Stimulated activated CD8-positive, alpha-beta memory T cell treated with anti-CD3 and anti-CD28 coated beads, Interleukin-2, amount 100 ng/mL, for 48 hours (primary cell): ENCODE results near the gene SP8.

Experiments used
- DNase-seq, 2 donors: peaks; one replicate each; pipeline ENCODE4 v3.0.0-alpha.2; 2020; ENCODE audit warnings: low read depth in 2 of 2

The SP8 gene

GRCh38 chr7:20754001-20754400 is 32.7 kb downstream of the SP8 start:
- no peak for DNase-seq

GRCh38 chr7:20749906-20750305 is 36.8 kb downstream of the SP8 start:
- no peak for DNase-seq

GRCh38 chr7:20748853-20749252 is 37.8 kb downstream of the SP8 start:
- no peak for DNase-seq

- DNase-seq: no peak
These were observed 39.7 kb downstream of the SP8 start for GRCh38 chr7:20747001-20747400.

- DNase-seq: no peak
These were observed 41.0 kb downstream of the SP8 start for GRCh38 chr7:20745702-20746101.

GRCh38 chr7:20744954-20745446 is 41.7 kb downstream of the SP8 start:
- DNase-seq: no peak

GRCh38 chr7:20742913-20743312 is 43.8 kb downstream of the SP8 start:
- no peak for DNase-seq

- no peak for DNase-seq
These were observed 44.9 kb downstream of the SP8 start for GRCh38 chr7:20741801-20742200.

- no peak for DNase-seq
These were observed 47.9 kb downstream of the SP8 start for GRCh38 chr7:20738518-20739481.

GRCh38 chr7:20737840-20738448 is 48.7 kb downstream of the SP8 start:
- no peak for DNase-seq

- DNase-seq: no peak
These were observed 51.2 kb downstream of the SP8 start for GRCh38 chr7:20735346-20736065.
